OCI-LY1 (cell line): ENCODE results near the gene SDC3.

Experiments
- CTCF ChIP-seq: fragments of 200-600 bp; sonication (generic), shearing (Covaris generic); IDR thresholded peaks from 2 replicates; pipeline ENCODE4 v1.5.1; 2017; ENCODE audit warnings: mild to moderate bottlenecking, antibody characterized with exemption, low read length, moderate library complexity, mixed read lengths
- EZH2 ChIP-seq: fragments of 200-600 bp; sonication (generic), shearing (Covaris generic); IDR thresholded peaks from 2 replicates; pipeline ENCODE4 v1.8.0; 2017; ENCODE audit warnings: borderline replicate concordance, mixed run types, mild to moderate bottlenecking, antibody characterized with exemption, low read length, moderate library complexity, mixed read lengths

GRCh38 chr1:30848130-30848529, 60.4 kb downstream of the SDC3 start:
- TF ChIP-seq CTCF (no peak), EZH2 (no peak)
